Stimulated activated CD4-positive, alpha-beta T cell treated with anti-CD3 and anti-CD28 coated beads, Interleukin-12 subunit alpha, Interleukin-12 subunit beta, amount 100 ng/mL, for 48 hours (primary cell): ENCODE measurements around the gene C4BPB.

Experiments used
- DNase-seq, 3 donors: peaks; one replicate each; pipeline ENCODE4 v3.0.0-alpha.2; 2020; ENCODE audit warnings: low read depth in 2 of 3, low spot score in 1 of 3

C4BPB gene

GRCh38 chr1:207134581-207134980 is 45.9 kb downstream of the C4BPB start:
- no peak for DNase-seq

- DNase-seq: no peak
Measured at GRCh38 chr1:207139616-207140015, 51.0 kb downstream of the C4BPB start.

DNA sequence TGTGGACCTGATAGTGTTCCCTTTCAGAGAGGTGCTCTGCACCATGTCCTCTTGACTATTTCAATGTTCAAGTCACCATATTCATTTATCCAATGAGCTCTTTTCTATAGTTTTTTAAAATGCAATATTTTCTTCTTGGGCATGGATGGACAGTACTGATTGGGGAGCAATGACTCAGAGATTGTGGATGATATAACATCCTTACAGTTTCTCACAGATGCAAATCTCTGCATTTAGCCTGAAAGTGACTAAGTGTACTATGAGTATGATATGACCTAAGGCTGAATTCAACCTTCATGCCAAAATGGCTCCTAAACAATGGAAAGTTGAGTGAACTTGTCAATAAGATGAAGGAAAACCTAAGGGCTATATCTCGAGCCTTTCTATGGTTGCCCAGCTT is 51.9 kb downstream of the C4BPB start:
- DNase-seq: no peak

GRCh38 chr1:207145401-207146058 is 56.9 kb downstream of the C4BPB start:
- no peak for DNase-seq
